Measurements from ENCODE around the gene GMNC. TPM values are rescaled to one million over a fixed set of nuclear protein-coding genes. Genes with fewer than 3 reads are reported as not detected.
"Not testable (repeated sequence)": the region's sequence is repeated elsewhere in the genome, so short reads cannot be mapped to it uniquely, and the experiment has no call there.

The GMNC gene, protein sequence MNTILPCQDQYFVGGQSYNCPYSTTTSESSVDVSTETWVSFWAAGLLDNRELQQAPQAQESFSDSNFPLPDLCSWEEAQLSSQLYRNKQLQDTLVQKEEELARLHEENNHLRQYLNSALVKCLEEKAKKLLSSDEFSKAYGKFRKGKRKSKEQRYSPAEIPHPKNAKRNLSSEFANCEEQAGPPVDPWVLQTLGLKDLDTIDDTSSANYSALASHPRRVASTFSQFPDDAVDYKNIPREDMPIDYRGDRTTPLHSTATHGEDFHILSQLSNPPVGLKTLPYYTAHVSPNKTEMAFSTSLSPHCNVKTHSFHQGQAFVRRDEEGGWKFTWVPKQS
- not detected in 2 replicates for total RNA-seq (2014; rRNA removed; shearing (Covaris generic); ENCODE audit: low replicate concordance)

DNA sequence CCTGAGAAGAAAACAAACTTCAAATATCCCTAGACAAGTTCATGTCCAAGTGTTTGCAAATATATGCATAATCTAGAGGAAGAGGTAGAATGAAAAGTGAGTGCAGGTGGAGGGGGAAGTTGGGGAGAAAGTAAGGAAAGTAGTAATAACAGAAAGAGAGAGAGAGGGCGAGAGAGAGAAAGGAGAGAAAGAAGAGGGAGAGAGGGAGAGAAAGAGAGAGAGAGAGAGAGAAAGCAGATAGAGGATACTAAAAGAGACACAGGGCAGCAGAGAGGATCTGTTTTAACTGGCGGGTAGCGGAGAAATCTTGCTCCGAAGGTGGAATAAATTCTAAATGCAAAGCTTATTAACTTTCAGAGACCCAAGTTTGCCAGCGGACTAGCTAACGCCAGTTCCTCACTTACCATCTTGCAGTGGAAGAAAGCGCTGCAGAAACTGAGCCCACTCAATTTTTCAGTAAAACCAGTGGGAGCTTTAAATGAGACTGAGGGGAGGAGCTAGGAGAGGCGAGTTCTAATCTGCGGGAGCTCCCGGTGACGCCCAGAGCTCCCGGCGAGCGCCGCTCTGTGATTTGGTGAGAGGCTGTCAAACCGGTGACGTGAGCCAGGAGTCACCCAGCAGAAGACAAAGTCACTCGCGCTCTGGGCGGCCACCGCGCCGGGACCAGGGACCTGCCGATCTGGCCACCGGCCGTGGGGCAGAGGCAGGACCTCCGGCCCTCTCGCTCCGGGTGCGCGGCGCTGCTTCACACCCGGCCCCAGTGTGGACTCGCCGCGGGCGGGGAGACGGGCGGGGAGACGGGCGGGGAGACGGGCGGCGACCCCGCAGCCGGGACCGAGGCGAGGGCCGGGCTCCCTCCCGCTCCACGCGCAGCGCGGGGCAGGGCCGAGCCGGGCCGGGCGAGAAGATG, at the start of gene GMNC:
Gene GMNC (minus strand): TSS at position 486 of the 910 bp plus-strand sequence. CDS start 79 bp downstream, at position 407.
- in situ Hi-C loops (cut with HindIII; ENCODE audit: low pct_unique_long_range_greater_than_20kb, low sequenced_read_pairs): no loop called here
- peak; percentile 70 for DNase-seq (ENCODE audit: low read depth)

DNA sequence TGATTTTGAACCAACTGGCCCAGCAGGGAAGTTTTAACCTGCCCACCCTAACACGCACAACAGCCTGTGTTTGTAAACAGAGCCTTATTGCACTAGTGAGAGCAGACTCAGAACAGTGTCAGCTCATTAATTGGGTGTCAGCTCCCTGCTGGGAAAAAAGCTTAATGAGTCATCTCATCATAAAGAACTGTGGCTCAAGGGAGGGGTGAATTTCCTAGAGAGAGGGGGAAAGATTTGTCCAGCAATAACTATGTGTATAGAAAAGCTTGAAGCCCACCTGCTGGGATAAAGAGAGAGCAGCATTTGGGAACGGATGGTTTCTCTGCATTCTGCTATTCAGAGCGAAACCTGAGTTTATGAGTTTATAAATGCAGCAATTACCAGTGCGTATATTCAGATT, 48.9 kb upstream of the GMNC start:
- DNase-seq (ENCODE audit: low read depth): no peak
- in situ Hi-C loops (cut with HindIII; ENCODE audit: low pct_unique_long_range_greater_than_20kb, low sequenced_read_pairs): no loop called here

DNA sequence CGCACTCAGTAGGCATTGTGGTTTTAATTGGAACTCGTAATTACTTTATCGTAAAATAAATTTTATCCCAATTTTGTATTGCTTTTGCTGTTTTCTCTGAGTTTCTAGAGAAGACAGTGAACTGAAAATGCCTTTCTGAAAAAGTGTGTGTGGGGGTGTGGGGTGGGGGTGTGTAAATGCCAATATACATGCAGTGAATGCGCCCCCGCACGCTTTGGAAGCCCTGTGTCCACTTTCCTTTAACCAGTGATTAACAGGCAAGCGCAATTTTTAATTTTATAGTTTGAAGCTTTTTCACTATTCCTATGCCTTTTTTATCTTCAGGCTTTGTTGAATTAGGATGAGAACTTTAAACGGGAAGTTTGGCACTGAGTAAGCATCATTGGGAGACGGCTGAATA, 47.4 kb upstream of the GMNC start:
- DNase-seq (ENCODE audit: low read depth): no peak
- in situ Hi-C loops (cut with HindIII; ENCODE audit: low pct_unique_long_range_greater_than_20kb, low sequenced_read_pairs): no loop called here

DNA sequence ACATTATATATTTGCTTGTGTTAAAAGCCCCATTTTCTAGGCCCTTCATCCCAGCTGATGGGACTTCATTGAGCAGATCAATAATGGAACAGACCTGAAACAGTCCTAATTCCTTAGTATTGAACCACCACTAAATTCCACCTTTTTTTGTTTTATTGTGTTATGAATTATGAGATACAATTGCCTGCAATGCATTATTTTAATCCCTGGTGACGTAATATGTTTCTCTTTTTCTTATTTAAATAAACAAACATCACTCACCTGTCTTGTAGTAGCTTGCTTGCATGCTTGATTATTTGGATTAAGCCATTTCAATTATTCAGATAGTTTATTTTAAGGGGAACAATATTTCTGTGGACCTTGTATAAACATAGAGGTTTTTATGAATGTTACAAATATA, 40.7 kb upstream of the GMNC start:
- in situ Hi-C loops (cut with HindIII; ENCODE audit: low pct_unique_long_range_greater_than_20kb, low sequenced_read_pairs): no loop called here
- DNase-seq (ENCODE audit: low read depth): no peak

DNA sequence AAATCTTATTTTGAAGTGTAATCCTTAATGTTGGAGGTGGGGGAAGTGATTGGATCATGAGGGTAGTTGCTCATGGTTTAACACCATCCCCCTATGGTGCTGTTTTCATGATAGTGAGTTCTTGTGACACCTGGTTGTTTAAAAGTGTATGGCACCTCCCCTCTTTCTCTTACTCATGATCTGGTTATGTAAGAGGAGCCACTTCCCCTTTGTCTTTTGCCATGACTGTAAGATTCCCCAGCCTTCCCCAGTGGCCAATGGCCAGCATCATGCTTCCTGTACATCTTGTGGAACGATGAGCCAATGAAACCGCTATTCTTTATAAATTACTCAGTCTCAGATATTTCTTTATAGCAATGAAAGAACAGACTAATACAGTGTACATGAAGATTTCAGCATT, 39.8 kb upstream of the GMNC start:
- no peak for DNase-seq (ENCODE audit: low read depth)
- in situ Hi-C loops (cut with HindIII; ENCODE audit: low pct_unique_long_range_greater_than_20kb, low sequenced_read_pairs): no loop called here

DNA sequence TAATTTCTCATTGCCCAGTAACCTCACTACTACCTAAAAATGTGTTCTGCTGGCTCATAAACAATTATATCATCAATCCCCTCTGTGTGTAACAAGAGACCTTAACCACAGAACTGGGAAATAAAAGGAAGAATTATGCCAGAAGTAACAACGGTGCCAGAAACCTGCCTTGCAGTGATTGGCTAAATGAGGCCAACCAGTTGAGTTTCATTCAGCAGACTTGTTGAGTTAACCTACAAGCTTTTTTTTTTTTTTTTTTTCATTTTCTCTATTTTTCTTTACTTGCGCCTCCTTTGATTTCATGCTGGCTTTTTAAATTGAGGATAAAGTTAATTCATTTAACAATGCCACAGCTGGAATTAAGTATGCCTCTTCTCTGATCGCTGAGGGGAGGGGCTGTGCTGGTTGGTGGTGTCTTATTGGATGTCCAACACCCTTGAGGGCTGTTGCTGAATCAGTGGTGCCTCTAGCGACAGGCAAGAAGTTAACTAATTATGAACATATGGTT, 30.0 kb upstream of the GMNC start:
- DNase-seq (ENCODE audit: low read depth): no peak
- in situ Hi-C loops (cut with HindIII; ENCODE audit: low pct_unique_long_range_greater_than_20kb, low sequenced_read_pairs): no loop called here

DNA sequence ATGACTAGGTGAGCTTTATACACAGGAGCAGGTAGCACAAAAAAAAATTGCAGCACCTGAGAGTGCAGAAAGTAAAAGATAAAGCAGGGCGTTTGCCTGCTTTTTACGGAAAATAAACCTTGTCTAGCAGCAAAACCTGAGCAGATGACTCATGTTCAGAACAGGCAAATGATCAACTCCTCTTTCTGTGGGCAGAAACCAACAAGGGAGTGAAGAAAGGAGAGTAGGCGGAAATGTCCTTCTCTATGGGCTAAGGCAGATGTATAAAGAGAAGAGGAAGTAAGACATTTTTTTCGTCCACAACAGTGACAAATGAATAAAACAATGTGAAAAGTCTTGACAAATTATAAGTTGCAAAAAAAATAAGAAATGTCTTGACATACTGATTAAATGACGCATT, 24.5 kb upstream of the GMNC start:
- DNase-seq (ENCODE audit: low read depth): peak; percentile 45
- in situ Hi-C loops (cut with HindIII; ENCODE audit: low pct_unique_long_range_greater_than_20kb, low sequenced_read_pairs): no loop called here

DNA sequence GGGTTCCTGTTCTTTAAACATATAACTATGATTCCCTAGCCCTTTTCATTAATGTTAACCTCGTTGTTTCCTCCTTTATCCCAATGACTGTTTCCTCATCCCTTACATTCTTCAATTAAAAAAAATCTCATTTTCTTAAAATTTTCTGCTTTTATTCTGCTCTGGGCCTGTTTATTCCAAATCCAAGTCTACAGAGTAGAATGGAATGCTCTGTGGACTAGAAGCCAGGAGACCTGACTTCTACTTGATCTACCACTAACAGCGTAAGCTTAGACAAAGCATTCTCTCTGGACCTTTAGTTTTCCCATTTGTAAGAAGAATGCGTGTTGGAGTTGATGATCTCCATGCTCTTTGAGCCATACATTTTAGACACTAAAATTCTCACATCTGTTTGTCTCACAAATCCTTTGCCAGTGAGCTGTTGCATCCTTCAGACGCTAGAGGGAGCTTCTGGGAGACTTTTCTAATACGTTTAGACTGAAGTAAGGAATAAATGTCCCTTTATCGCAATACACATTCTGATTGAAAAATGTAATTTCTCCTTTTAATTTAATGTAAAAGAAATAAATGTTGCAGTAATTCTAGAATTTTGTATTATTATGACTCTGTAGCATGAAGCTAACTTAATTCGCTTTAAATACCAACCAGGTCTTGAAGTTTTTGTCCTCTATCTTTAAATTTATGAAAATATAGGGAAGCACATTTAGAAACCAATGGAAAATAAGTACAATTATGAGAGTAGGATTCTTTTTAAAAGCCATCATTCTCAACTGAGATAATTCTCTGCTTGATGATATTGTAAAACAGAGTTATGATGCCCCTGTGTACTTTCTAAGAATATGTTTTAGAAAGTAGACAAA, 21.7 kb upstream of the GMNC start:
- peak; percentile 27 for DNase-seq (ENCODE audit: low read depth)
- in situ Hi-C loops (cut with HindIII; ENCODE audit: low pct_unique_long_range_greater_than_20kb, low sequenced_read_pairs): no loop called here

DNA sequence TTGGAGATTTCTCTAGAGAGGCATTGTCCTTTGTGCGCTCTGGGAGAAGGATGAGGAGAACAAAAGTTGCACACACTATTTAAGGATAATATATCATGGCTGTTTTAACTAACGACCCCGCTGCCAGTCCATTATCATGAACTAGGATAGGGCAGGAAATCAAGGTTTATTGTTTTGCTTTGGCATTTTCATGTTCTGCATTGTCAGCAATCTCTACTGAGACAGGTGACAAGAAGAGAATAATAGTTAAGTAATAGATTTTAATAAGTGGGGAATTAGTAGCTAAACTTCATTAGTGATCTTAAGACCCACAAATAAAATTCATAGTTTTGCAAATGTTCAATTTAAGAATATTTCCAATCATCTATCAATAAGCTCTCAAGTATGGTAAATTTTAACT, 20.6 kb upstream of the GMNC start:
- DNase-seq (ENCODE audit: low read depth): no peak
- in situ Hi-C loops (cut with HindIII; ENCODE audit: low pct_unique_long_range_greater_than_20kb, low sequenced_read_pairs): no loop called here

DNA sequence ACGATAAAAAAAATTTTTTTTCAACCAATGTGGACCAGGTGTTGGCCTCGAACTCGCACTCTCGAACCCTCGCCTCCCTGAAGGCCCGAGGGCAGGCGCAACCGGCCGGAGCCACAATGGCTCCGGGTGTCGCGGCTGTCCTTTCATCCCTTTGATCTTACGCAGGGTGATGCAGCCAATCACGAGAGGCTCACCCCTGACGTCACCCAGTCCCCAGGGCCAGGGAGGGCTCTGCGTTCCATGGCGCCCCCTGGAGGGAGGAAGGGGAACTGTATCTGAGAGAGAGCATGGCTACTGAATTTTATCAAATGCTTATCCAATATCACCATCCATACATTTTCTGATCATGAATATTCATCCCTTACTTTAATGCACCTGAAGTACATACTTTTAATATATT, 15.4 kb upstream of the GMNC start:
- in situ Hi-C loops (cut with HindIII; ENCODE audit: low pct_unique_long_range_greater_than_20kb, low sequenced_read_pairs): no loop called here
- no peak for DNase-seq (ENCODE audit: low read depth)

DNA sequence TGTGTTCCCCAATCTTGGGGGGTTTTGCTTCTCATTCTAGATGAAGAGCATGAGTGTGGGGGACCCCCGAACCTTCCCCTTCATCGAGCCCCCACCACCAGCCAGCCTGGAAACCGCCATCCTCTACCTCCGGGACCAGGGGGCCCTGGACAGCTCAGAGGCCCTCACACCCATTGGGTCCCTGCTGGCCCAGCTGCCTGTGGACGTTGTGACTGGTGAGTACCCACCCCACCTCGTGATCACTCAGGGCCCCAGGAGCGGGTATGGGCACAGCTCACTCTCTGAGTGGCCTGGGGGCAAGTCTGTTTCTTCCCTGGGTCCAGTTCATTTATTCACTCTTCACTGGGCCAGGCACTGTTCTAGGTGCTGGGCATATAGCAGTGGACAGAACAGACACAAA, 13.9 kb upstream of the GMNC start:
- DNase-seq (ENCODE audit: low read depth); in situ Hi-C loops (cut with HindIII; ENCODE audit: low pct_unique_long_range_greater_than_20kb, low sequenced_read_pairs): not testable (repeated sequence)

DNA sequence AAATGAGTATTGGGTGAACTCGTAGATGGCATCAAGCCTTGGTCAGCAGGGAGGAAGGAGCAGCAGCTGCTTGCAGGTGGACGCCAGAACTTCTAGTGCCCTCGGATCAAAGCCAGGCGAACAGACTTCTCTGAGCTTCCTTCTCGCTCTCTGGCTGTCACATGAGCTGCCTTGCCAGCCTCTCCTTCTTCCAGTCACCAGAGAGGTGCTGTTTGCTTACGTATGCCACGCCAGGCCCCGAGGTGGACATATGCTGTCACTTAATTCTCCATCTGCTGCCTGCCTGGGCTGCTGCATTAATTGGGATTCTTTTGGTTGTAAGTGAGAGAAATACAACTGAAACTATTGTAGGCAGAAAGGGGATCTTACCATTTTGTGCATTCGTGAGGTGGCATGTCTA, 12.6 kb upstream of the GMNC start:
- in situ Hi-C loops (cut with HindIII; ENCODE audit: low pct_unique_long_range_greater_than_20kb, low sequenced_read_pairs); DNase-seq (ENCODE audit: low read depth): not testable (repeated sequence)

DNA sequence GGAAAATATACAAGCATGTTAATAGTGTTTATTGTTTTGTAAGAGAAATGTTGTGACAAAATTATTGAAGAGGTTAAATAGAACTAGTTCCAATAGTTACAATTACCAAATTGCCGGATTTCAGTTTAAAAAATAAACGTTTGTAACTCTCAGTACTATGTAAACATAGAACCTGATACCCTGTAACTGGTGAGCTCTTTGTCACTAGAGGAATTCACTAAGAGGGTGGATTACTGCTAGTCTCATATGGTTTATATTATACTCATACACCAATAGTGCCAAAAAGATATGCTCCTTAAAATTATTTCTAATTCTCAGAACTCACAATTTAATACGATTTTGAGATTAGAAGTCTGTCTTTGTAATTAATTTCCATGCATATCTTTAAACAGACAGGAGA, 7.6 kb upstream of the GMNC start:
- DNase-seq (ENCODE audit: low read depth): no peak
- in situ Hi-C loops (cut with HindIII; ENCODE audit: low pct_unique_long_range_greater_than_20kb, low sequenced_read_pairs): no loop called here

DNA sequence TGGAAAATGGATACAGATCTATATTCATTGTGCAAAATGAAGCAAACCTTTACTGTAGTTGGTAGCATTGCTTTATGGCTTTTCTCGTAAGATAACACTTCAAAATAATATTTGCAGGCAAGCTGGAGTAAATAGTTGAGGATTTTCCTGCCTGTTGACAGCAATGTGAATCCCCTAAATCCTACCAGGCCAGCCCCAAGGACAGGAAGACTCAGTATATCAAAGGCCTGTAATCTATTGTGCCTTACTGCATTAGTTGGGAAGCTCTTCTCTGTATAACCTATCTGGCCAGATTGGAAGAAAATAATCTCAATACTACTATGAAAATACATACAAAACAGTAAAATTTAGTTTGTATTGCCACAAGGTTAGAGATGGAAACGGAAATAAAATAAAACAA, 4.6 kb upstream of the GMNC start:
- in situ Hi-C loops (cut with HindIII; ENCODE audit: low pct_unique_long_range_greater_than_20kb, low sequenced_read_pairs): no loop called here
- no peak for DNase-seq (ENCODE audit: low read depth)

DNA sequence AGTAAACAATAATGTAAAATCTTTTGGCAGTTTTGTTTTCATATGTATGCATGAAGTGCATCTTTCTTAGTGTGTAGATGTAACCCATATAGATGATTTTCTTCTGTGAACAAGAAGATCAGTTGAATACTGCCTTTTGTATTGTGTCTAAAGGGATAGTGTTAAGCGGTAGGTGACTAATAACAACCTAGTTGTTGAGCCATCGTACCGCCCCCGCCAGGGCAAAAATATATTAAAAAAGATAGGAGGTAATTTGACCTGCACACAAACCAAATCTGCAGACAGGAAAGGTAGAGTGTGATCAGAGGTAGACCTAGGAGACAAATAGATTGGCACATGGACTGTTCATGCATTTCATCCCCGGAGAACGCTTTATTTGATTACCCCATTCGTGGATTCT, 3.3 kb upstream of the GMNC start:
- no peak for DNase-seq (ENCODE audit: low read depth)
- in situ Hi-C loops (cut with HindIII; ENCODE audit: low pct_unique_long_range_greater_than_20kb, low sequenced_read_pairs): no loop called here

DNA sequence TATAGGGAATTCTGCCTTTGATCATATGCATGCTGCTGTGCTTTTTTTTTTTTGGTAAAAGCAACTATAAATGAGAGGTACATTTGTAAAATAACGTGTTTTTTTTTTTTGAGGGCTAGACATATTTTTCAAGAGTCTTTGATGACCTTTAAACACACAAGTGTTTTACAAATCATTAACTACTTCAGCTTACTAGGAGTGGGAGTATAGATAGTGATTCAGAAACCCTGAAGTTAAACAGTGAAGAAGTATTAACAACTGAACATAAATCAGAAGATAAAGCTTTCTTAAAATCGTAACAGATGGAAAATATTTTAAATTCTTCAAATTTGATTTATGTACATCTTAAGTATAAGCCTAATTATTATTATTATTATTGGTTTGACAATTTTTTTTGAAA, 2.9 kb upstream of the GMNC start:
- DNase-seq (ENCODE audit: low read depth): no peak
- in situ Hi-C loops (cut with HindIII; ENCODE audit: low pct_unique_long_range_greater_than_20kb, low sequenced_read_pairs): no loop called here

DNA sequence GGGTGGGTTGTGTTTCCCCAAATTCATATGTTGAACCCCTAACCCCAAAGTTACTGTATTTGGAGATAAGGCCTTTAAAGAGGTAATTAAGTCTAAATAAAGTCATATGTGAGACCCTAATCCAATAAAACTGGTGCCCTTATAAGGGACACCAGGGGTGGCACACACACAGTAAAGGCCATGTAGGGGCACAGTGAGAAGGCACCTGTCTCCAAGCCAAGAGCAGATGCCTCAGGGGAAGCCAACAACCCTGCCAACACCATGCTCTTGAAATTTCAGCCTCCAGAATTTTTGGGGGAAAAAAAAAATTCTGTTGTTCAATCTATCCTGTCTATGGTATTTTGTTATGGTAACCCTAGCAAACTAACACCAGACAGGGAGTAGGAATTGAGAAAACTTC, 1.5 kb upstream of the GMNC start:
- in situ Hi-C loops (cut with HindIII; ENCODE audit: low pct_unique_long_range_greater_than_20kb, low sequenced_read_pairs): no loop called here
- no peak for DNase-seq (ENCODE audit: low read depth)

DNA sequence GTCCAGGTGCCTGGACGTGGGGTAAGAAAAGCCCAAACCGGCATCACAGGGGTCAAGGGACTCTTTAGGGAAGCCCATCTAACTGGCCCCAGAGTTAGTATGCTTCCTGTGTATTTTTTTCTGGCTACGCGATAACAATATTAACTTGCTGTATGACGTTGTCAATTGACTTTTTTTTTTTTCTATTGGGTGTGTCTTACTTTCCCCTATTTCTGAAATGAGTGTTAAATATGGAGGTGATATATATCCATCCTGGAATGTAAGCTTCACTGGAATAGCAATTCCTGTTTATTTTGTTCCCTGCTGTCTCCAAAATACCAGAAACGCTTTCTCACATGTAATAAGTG, 598 bp upstream of the GMNC start:
- no peak for DNase-seq (ENCODE audit: low read depth)
- in situ Hi-C loops (cut with HindIII; ENCODE audit: low pct_unique_long_range_greater_than_20kb, low sequenced_read_pairs): no loop called here

DNA sequence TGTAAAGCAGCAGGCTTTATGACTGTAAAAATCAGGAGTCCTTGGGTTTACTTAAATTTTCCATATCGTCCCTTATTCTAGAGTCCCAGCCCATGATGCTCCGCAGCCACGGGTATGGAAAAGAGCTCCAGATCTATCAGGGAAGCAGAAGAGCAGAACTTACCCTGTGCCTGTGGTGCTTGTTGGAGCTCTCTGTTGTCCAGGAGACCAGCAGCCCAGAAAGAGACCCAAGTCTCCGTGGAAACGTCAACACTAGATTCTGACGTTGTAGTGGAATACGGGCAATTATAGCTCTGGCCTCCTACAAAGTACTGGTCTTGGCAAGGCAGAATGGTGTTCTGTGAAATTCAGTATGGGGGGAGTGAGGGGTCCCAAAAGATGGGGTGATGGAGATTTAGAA, 2.0 kb downstream of the GMNC start:
- in situ Hi-C loops (cut with HindIII; ENCODE audit: low pct_unique_long_range_greater_than_20kb, low sequenced_read_pairs): no loop called here
- DNase-seq (ENCODE audit: low read depth): no peak

Measured in Caki2 (cell line).